Measurements from ENCODE around the gene DLEC1.
"Not testable (repeated sequence)": the region's sequence is repeated elsewhere in the genome, so short reads cannot be mapped to it uniquely, and the experiment has no call there.

DLEC1 gene

GRCh38 chr3:38030126-38031021 is 8.6 kb upstream of the DLEC1 start:
- no peak overlapping the region for H3K4me3 ChIP-seq (ENCODE audit: low read length)
- no peak for TF ChIP-seq ZNF274 (IDR thresholded peaks at IDR 0.05; ENCODE audit: low read depth, low read length)

- TF ChIP-seq ZNF274 (IDR thresholded peaks at IDR 0.05; ENCODE audit: low read depth, low read length): no peak
These were observed 7.7 kb upstream of the DLEC1 start for GRCh38 chr3:38031022-38031994.

GRCh38 chr3:38032328-38032865 is 6.6 kb upstream of the DLEC1 start:
- no peak for TF ChIP-seq ZNF274 (IDR thresholded peaks at IDR 0.05; ENCODE audit: low read depth, low read length)
- no peak overlapping the region for H3K4me3 ChIP-seq (ENCODE audit: low read length)

More at GRCh38 chr3:38031022-38031994, 7.7 kb upstream of the DLEC1 start:
- no peak overlapping the region for H3K4me3 ChIP-seq (ENCODE audit: low read length)

GRCh38 chr3:38033586-38033985 is 5.4 kb upstream of the DLEC1 start:
- H3K4me3 ChIP-seq (ENCODE audit: low read length): not testable (repeated sequence)

GRCh38 chr3:38034335-38034734 is 4.7 kb upstream of the DLEC1 start:
- not testable (repeated sequence) for H3K4me3 ChIP-seq (ENCODE audit: low read length)

- no peak for TF ChIP-seq ZNF274 (IDR thresholded peaks at IDR 0.05; ENCODE audit: low read depth, low read length)
- no peak overlapping the region for H3K4me3 ChIP-seq (ENCODE audit: low read length)
These were observed 2.7 kb upstream of the DLEC1 start for GRCh38 chr3:38036286-38036685.

- TF ChIP-seq ZNF274 (IDR thresholded peaks at IDR 0.05; ENCODE audit: low read depth, low read length): no peak
These were observed 2.1 kb upstream of the DLEC1 start for GRCh38 chr3:38036906-38037305.

GRCh38 chr3:38038447-38038911 is 529 bp upstream of the DLEC1 start:
- TF ChIP-seq ZNF274 (IDR thresholded peaks at IDR 0.05; ENCODE audit: low read depth, low read length): no peak
- no peak overlapping the region for H3K4me3 ChIP-seq (ENCODE audit: low read length)

More at GRCh38 chr3:38036906-38037305, 2.1 kb upstream of the DLEC1 start:
- no peak overlapping the region for H3K4me3 ChIP-seq (ENCODE audit: low read length)

GRCh38 chr3:38039899-38040261 is 872 bp downstream of the DLEC1 start:
- TF ChIP-seq ZNF274 (IDR thresholded peaks at IDR 0.05; ENCODE audit: low read depth, low read length): no peak
- peak overlapping the region; percentile 61; the same call in 1 of the 2 replicates for H3K4me3 ChIP-seq (ENCODE audit: low read length)

GRCh38 chr3:38040401-38040800 is 1.4 kb downstream of the DLEC1 start:
- no peak for TF ChIP-seq ZNF274 (IDR thresholded peaks at IDR 0.05; ENCODE audit: low read depth, low read length)
- H3K4me3 ChIP-seq (ENCODE audit: low read length): no peak overlapping the region

GRCh38 chr3:38043486-38043885 is 4.5 kb downstream of the DLEC1 start:
- no peak overlapping the region for H3K4me3 ChIP-seq (ENCODE audit: low read length)
- TF ChIP-seq ZNF274 (IDR thresholded peaks at IDR 0.05; ENCODE audit: low read depth, low read length): no peak

GRCh38 chr3:38046027-38046426 is 7.0 kb downstream of the DLEC1 start:
- TF ChIP-seq ZNF274 (IDR thresholded peaks at IDR 0.05; ENCODE audit: low read depth, low read length): no peak
- H3K4me3 ChIP-seq (ENCODE audit: low read length): no peak overlapping the region

GRCh38 chr3:38046821-38047220 is 7.8 kb downstream of the DLEC1 start:
- no peak for TF ChIP-seq ZNF274 (IDR thresholded peaks at IDR 0.05; ENCODE audit: low read depth, low read length)

GRCh38 chr3:38047896-38048295 is 8.9 kb downstream of the DLEC1 start:
- no peak overlapping the region for H3K4me3 ChIP-seq (ENCODE audit: low read length)
- no peak for TF ChIP-seq ZNF274 (IDR thresholded peaks at IDR 0.05; ENCODE audit: low read depth, low read length)

More at GRCh38 chr3:38046821-38047220, 7.8 kb downstream of the DLEC1 start:
- H3K4me3 ChIP-seq (ENCODE audit: low read length): no peak overlapping the region

All from GM08714 (cell line).